Measurements from ENCODE around the gene PPIL6. TPM values are rescaled to one million over a fixed set of nuclear protein-coding genes. Genes with fewer than 3 reads are reported as not detected.

Gene PPIL6
- total RNA-seq, 1 experiment from 2014 or later = 2.6 TPM

GRCh38 chr6:109472132-109472995 lies 31.9 kb upstream of the PPIL6 start:
- Mint-ChIP-seq H3K27ac (ENCODE audit: unreplicated experiment) (no peak overlapping the region), H3K9me3 (ENCODE audit: low read depth, unreplicated experiment) (no peaks in the 10 kb centered on the region), H3K4me3 (ENCODE audit: low read depth, unreplicated experiment) (no peak overlapping the region), H3K27me3 (ENCODE audit: unreplicated experiment) (no peaks in the 10 kb centered on the region), H3K36me3 (ENCODE audit: insufficient read depth, unreplicated experiment) (peaks cover 53% of the 10 kb centered on the region), H3K4me1 (ENCODE audit: low read depth, unreplicated experiment) (peaks cover 10% of the 10 kb centered on the region)
- intact Hi-C loops (cut with micrococcal nuclease; ENCODE audit: unreplicated experiment) = no loop called here
- no peak for TF ChIP-seq CTCF (IDR thresholded peaks at IDR 0.05; ENCODE audit: unreplicated experiment)
- CTCF ChIA-PET = no interaction called here
- no peak for DNase-seq
- BruUV-seq (replicated peaks) = no TSS peak

- H3K9me3 Mint-ChIP-seq (ENCODE audit: low read depth, unreplicated experiment) = no peaks in the 10 kb centered on the region
- no peak overlapping the region for H3K27ac Mint-ChIP-seq (ENCODE audit: unreplicated experiment)
- no peaks in the 10 kb centered on the region for H3K27me3 Mint-ChIP-seq (ENCODE audit: unreplicated experiment)
- peaks cover 63% of the 10 kb centered on the region for H3K36me3 Mint-ChIP-seq (ENCODE audit: insufficient read depth, unreplicated experiment)
- DNase-seq = no peak
- CTCF ChIA-PET = no interaction called here
- H3K4me3 Mint-ChIP-seq (ENCODE audit: low read depth, unreplicated experiment) = no peak overlapping the region
- no TSS peak for BruUV-seq (replicated peaks)
- no peak for TF ChIP-seq CTCF (IDR thresholded peaks at IDR 0.05; ENCODE audit: unreplicated experiment)
- H3K4me1 Mint-ChIP-seq (ENCODE audit: low read depth, unreplicated experiment) = peaks cover 8% of the 10 kb centered on the region
- intact Hi-C loops (cut with micrococcal nuclease; ENCODE audit: unreplicated experiment) = no loop called here
Observed at GRCh38 chr6:109471105-109471810, 30.8 kb upstream of the PPIL6 start.

GRCh38 chr6:109469591-109470189 lies 29.3 kb upstream of the PPIL6 start:
- DNase-seq = no peak
- peaks cover 56% of the 10 kb centered on the region for H3K36me3 Mint-ChIP-seq (ENCODE audit: insufficient read depth, unreplicated experiment)

More at GRCh38 chr6:109469591-109470189, 29.3 kb upstream of the PPIL6 start:
- CTCF ChIA-PET = no interaction called here
- BruUV-seq (replicated peaks) = no TSS peak
- H3K4me1 Mint-ChIP-seq (ENCODE audit: low read depth, unreplicated experiment) = peaks cover 8% of the 10 kb centered on the region
- no peaks in the 10 kb centered on the region for H3K9me3 Mint-ChIP-seq (ENCODE audit: low read depth, unreplicated experiment)
- no peaks in the 10 kb centered on the region for H3K27me3 Mint-ChIP-seq (ENCODE audit: unreplicated experiment)
- no peak overlapping the region for H3K4me3 Mint-ChIP-seq (ENCODE audit: low read depth, unreplicated experiment)
- intact Hi-C loops (cut with micrococcal nuclease; ENCODE audit: unreplicated experiment) = no loop called here
- H3K27ac Mint-ChIP-seq (ENCODE audit: unreplicated experiment) = no peak overlapping the region
- no peak for TF ChIP-seq CTCF (IDR thresholded peaks at IDR 0.05; ENCODE audit: unreplicated experiment)

Data from Calu3 (cell line).